HepG2 (cell line): ENCODE measurements around the gene IRX2.

ENCODE experiments used
- CHD2 ChIP-seq: IDR thresholded peaks from 2 replicates; pipeline ENCODE4 v1.6.1; 2011; ENCODE audit warnings: low read depth, low read length, improper control_type of control experiment
- FOXJ3 ChIP-seq: sonication (generic); formaldehyde crosslinking; IDR thresholded peaks from 2 replicates; pipeline ENCODE4 v1.4.0; 2020; ENCODE audit warnings: missing genetic modification reagents, mild to moderate bottlenecking, borderline replicate concordance
- GABPA ChIP-seq, 2 experiments: IDR thresholded peaks; 2 replicates each; pipeline ENCODE4 v1.6.1; 2011 to 2016; ENCODE audit warnings: low read depth in 2 of 2, low read length in 1 of 2, missing biosample characterization in 1 of 2, missing genetic modification characterization in 1 of 2
- GTF2F1 ChIP-seq: fragments of 150-350 bp; IDR thresholded peaks from 2 replicates; pipeline ENCODE4 v1.6.1; 2014; ENCODE audit warnings: low read length
- HNF1A ChIP-seq, 2 experiments: sonication (generic) in 1 of 2; formaldehyde crosslinking in 1 of 2; IDR thresholded peaks; 2 replicates each; pipeline versions ENCODE4 v1.4.0 to v1.6.1; 2016 to 2020; ENCODE audit warnings: borderline replicate concordance in 1 of 2, low read depth in 1 of 2, mild to moderate bottlenecking in 1 of 2, missing genetic modification reagents in 1 of 2
- NR2C2 ChIP-seq: sonication (generic); formaldehyde crosslinking; IDR thresholded peaks from 2 replicates; pipeline ENCODE4 v1.4.0; 2020; ENCODE audit warnings: missing genetic modification reagents, mild to moderate bottlenecking, moderate library complexity, borderline replicate concordance
- PATZ1 ChIP-seq: sonication (generic); formaldehyde crosslinking; IDR thresholded peaks from 2 replicates; pipeline ENCODE4 v1.4.0; 2020; ENCODE audit warnings: missing genetic modification reagents
- PAWR ChIP-seq: sonication (generic); formaldehyde crosslinking; IDR thresholded peaks from 2 replicates; pipeline ENCODE4 v1.4.0; 2020; ENCODE audit warnings: missing genetic modification reagents, mild to moderate bottlenecking, borderline replicate concordance
- SATB2 ChIP-seq: sonication (generic); formaldehyde crosslinking; IDR thresholded peaks from 2 replicates; pipeline ENCODE4 v1.5.0; 2020; ENCODE audit warnings: missing genetic modification reagents
- SUZ12 ChIP-seq: fragments of 150-350 bp; IDR thresholded peaks from 2 replicates; pipeline ENCODE4 v1.6.1; 2014; ENCODE audit warnings: low read depth, low read length
- TAF1 ChIP-seq: sonication (generic); formaldehyde crosslinking; IDR thresholded peaks from 2 replicates; pipeline ENCODE4 v1.4.0; 2020; ENCODE audit warnings: missing genetic modification reagents
- ZFP90 ChIP-seq: sonication (generic); formaldehyde crosslinking; IDR thresholded peaks from 2 replicates; pipeline ENCODE4 v1.8.0; 2022; ENCODE audit warnings: missing genetic modification reagents, mild to moderate bottlenecking, inconsistent platforms, borderline replicate concordance
- ZNF383 ChIP-seq: sonication (generic); formaldehyde crosslinking; IDR thresholded peaks from 2 replicates; pipeline ENCODE4 v1.4.0; 2020; ENCODE audit warnings: missing genetic modification reagents, mild to moderate bottlenecking, borderline replicate concordance

GRCh38 chr5:2758632-2759031, 7.2 kb upstream of the IRX2 start:
- TF ChIP-seq SUZ12 (no peak), HNF1A (IDR thresholded peaks at IDR 0.05; ENCODE audit: low read depth) (no peak), HNF1A (CRISPR knock-in tag; IDR thresholded peaks at IDR 0.05; ENCODE audit: borderline replicate concordance) (no peak), SATB2 (CRISPR knock-in tag) (no peak), GABPA (IDR thresholded peaks at IDR 0.05; ENCODE audit: low read depth, low read length) (no peak), GABPA (CRISPR knock-in tag; IDR thresholded peaks at IDR 0.05; ENCODE audit: low read depth) (no peak), ZFP90 (CRISPR knock-in tag) (no peak), FOXJ3 (CRISPR knock-in tag) (no peak), ZNF383 (CRISPR knock-in tag) (no peak), CHD2 (no peak), NR2C2 (CRISPR knock-in tag) (no peak), TAF1 (CRISPR knock-in tag) (no peak), GTF2F1 (no peak), PATZ1 (no peak), PAWR (CRISPR knock-in tag) (no peak)
